T-helper 1 cell treated with Interleukin-12 subunit alpha and Interleukin-12 subunit beta and Interleukin-4 antibody, amounts not matched to agents 30 μg/mL and 1 μg/mL, for 36 hours (primary cell): ENCODE data around the gene NEDD4.
"Not testable (repeated sequence)": the region's sequence is repeated elsewhere in the genome, so short reads cannot be mapped to it uniquely, and the experiment has no call there.

ENCODE experiments used
- H3K27ac Mint-ChIP-seq: one replicate; pipeline ENCODE4 v1.8.0; 2021; ENCODE audit warnings: mild to moderate bottlenecking, mixed read lengths
- H3K27me3 Mint-ChIP-seq: one replicate; pipeline ENCODE4 v1.8.0; 2021; ENCODE audit warnings: low read depth, mixed read lengths
- H3K36me3 Mint-ChIP-seq: one replicate; pipeline ENCODE4 v1.8.0; 2021; ENCODE audit warnings: low read depth, mixed read lengths
- H3K4me1 Mint-ChIP-seq: one replicate; pipeline ENCODE4 v1.8.0; 2021; ENCODE audit warnings: low read depth, mixed read lengths
- H3K4me3 Mint-ChIP-seq: one replicate; pipeline ENCODE4 v1.8.0; 2021; ENCODE audit warnings: mild to moderate bottlenecking, moderate library complexity, mixed read lengths
- H3K9me3 Mint-ChIP-seq: one replicate; pipeline ENCODE4 v1.8.0; 2021; ENCODE audit warnings: mixed read lengths

Gene NEDD4

GRCh38 chr15:55869660-55870059 lies 123.8 kb downstream of the NEDD4 start:
- Mint-ChIP-seq H3K9me3 (no peaks in the 10 kb centered on the region), H3K4me1 (no peaks in the 10 kb centered on the region), H3K4me3 (no peak overlapping the region), H3K36me3 (no peaks in the 10 kb centered on the region), H3K27ac (no peak overlapping the region), H3K27me3 (no peaks in the 10 kb centered on the region)

GRCh38 chr15:55868707-55869106 lies 124.7 kb downstream of the NEDD4 start:
- Mint-ChIP-seq H3K27ac (no peak overlapping the region), H3K4me3 (no peak overlapping the region), H3K36me3 (no peaks in the 10 kb centered on the region), H3K4me1 (no peaks in the 10 kb centered on the region), H3K9me3 (no peaks in the 10 kb centered on the region), H3K27me3 (no peaks in the 10 kb centered on the region)

GRCh38 chr15:55868291-55868690 lies 125.1 kb downstream of the NEDD4 start:
- H3K9me3 Mint-ChIP-seq, H3K4me3 Mint-ChIP-seq, H3K36me3 Mint-ChIP-seq, H3K27ac Mint-ChIP-seq, H3K27me3 Mint-ChIP-seq, H3K4me1 Mint-ChIP-seq: not testable (repeated sequence)

GRCh38 chr15:55863911-55864310 lies 129.5 kb downstream of the NEDD4 start:
- Mint-ChIP-seq H3K4me1 (no peaks in the 10 kb centered on the region), H3K9me3 (no peaks in the 10 kb centered on the region), H3K4me3 (no peak overlapping the region), H3K27ac (no peak overlapping the region), H3K36me3 (peaks cover 3% of the 10 kb centered on the region), H3K27me3 (no peaks in the 10 kb centered on the region)

- Mint-ChIP-seq H3K27ac (no peak overlapping the region), H3K36me3 (peaks cover 9% of the 10 kb centered on the region), H3K4me3 (no peak overlapping the region), H3K4me1 (no peaks in the 10 kb centered on the region), H3K9me3 (no peaks in the 10 kb centered on the region), H3K27me3 (no peaks in the 10 kb centered on the region)
Observed at GRCh38 chr15:55861115-55861514, 132.3 kb downstream of the NEDD4 start.

- Mint-ChIP-seq H3K4me3 (no peak overlapping the region), H3K9me3 (no peaks in the 10 kb centered on the region), H3K27ac (no peak overlapping the region), H3K36me3 (peaks cover 9% of the 10 kb centered on the region), H3K27me3 (no peaks in the 10 kb centered on the region), H3K4me1 (no peaks in the 10 kb centered on the region)
Observed at GRCh38 chr15:55860468-55860867, 132.9 kb downstream of the NEDD4 start.

GRCh38 chr15:55859681-55860080 lies 133.7 kb downstream of the NEDD4 start:
- Mint-ChIP-seq H3K4me1 (no peaks in the 10 kb centered on the region), H3K27ac (no peak overlapping the region), H3K9me3 (no peaks in the 10 kb centered on the region), H3K27me3 (no peaks in the 10 kb centered on the region), H3K36me3 (peaks cover 9% of the 10 kb centered on the region), H3K4me3 (no peak overlapping the region)

- H3K27me3 Mint-ChIP-seq = no peaks in the 10 kb centered on the region
- H3K4me3 Mint-ChIP-seq = no peak overlapping the region
- no peaks in the 10 kb centered on the region for H3K4me1 Mint-ChIP-seq
- no peaks in the 10 kb centered on the region for H3K9me3 Mint-ChIP-seq
- peaks cover 9% of the 10 kb centered on the region for H3K36me3 Mint-ChIP-seq
- H3K27ac Mint-ChIP-seq = no peak overlapping the region
Observed at GRCh38 chr15:55858661-55859060, 134.8 kb downstream of the NEDD4 start.

GRCh38 chr15:55856506-55857164 lies 136.8 kb downstream of the NEDD4 start:
- Mint-ChIP-seq H3K27ac (no peak overlapping the region), H3K27me3 (no peaks in the 10 kb centered on the region), H3K4me3 (no peak overlapping the region), H3K9me3 (no peaks in the 10 kb centered on the region), H3K4me1 (no peaks in the 10 kb centered on the region), H3K36me3 (peaks cover 9% of the 10 kb centered on the region)

- no peaks in the 10 kb centered on the region for H3K27me3 Mint-ChIP-seq
- no peak overlapping the region for H3K4me3 Mint-ChIP-seq
- no peaks in the 10 kb centered on the region for H3K36me3 Mint-ChIP-seq
- no peaks in the 10 kb centered on the region for H3K9me3 Mint-ChIP-seq
- no peaks in the 10 kb centered on the region for H3K4me1 Mint-ChIP-seq
- H3K27ac Mint-ChIP-seq = no peak overlapping the region
Observed at GRCh38 chr15:55853134-55853533, 140.3 kb downstream of the NEDD4 start.

- Mint-ChIP-seq H3K36me3 (peaks cover 3% of the 10 kb centered on the region), H3K4me1 (no peaks in the 10 kb centered on the region), H3K27me3 (no peaks in the 10 kb centered on the region), H3K9me3 (no peaks in the 10 kb centered on the region), H3K4me3 (no peak overlapping the region), H3K27ac (no peak overlapping the region)
Observed at GRCh38 chr15:55846116-55846707, 147.2 kb downstream of the NEDD4 start.

- H3K4me1 Mint-ChIP-seq = not testable (repeated sequence)
Observed at GRCh38 chr15:55842897-55843296, 150.5 kb downstream of the NEDD4 start.

GRCh38 chr15:55835866-55836265 lies 157.5 kb downstream of the NEDD4 start:
- Mint-ChIP-seq H3K36me3 (peaks cover 2% of the 10 kb centered on the region), H3K27me3 (no peaks in the 10 kb centered on the region), H3K9me3 (no peaks in the 10 kb centered on the region), H3K4me1 (peaks cover 2% of the 10 kb centered on the region), H3K4me3 (no peak overlapping the region), H3K27ac (no peak overlapping the region)

More at GRCh38 chr15:55842897-55843296, 150.5 kb downstream of the NEDD4 start:
- H3K27ac Mint-ChIP-seq, H3K36me3 Mint-ChIP-seq, H3K9me3 Mint-ChIP-seq, H3K4me3 Mint-ChIP-seq, H3K27me3 Mint-ChIP-seq: not testable (repeated sequence)

GRCh38 chr15:55834331-55834730 lies 159.1 kb downstream of the NEDD4 start:
- Mint-ChIP-seq H3K27me3 (no peaks in the 10 kb centered on the region), H3K9me3 (no peaks in the 10 kb centered on the region), H3K36me3 (peaks cover 2% of the 10 kb centered on the region), H3K27ac (no peak overlapping the region), H3K4me3 (no peak overlapping the region), H3K4me1 (peaks cover 15% of the 10 kb centered on the region)

GRCh38 chr15:55829826-55830225 lies 163.6 kb downstream of the NEDD4 start:
- H3K4me1 Mint-ChIP-seq = peaks cover 20% of the 10 kb centered on the region
- H3K27me3 Mint-ChIP-seq = no peaks in the 10 kb centered on the region
- no peaks in the 10 kb centered on the region for H3K9me3 Mint-ChIP-seq
- peak overlapping the region; percentile 2 for H3K4me3 Mint-ChIP-seq
- H3K27ac Mint-ChIP-seq = peak overlapping the region; percentile 74
- no peaks in the 10 kb centered on the region for H3K36me3 Mint-ChIP-seq
